GM19240 (cell line): ENCODE results near the gene ZSWIM2.
"Not testable (repeated sequence)": the region's sequence is repeated elsewhere in the genome, so short reads cannot be mapped to it uniquely, and the experiment has no call there.

Experiments used
- DNase-seq: peaks from one replicate; pipeline ENCODE4 v3.0.0; 2011; ENCODE audit warnings: low spot score; ENCODE audit not compliant: insufficient read length

Gene ZSWIM2, protein sequence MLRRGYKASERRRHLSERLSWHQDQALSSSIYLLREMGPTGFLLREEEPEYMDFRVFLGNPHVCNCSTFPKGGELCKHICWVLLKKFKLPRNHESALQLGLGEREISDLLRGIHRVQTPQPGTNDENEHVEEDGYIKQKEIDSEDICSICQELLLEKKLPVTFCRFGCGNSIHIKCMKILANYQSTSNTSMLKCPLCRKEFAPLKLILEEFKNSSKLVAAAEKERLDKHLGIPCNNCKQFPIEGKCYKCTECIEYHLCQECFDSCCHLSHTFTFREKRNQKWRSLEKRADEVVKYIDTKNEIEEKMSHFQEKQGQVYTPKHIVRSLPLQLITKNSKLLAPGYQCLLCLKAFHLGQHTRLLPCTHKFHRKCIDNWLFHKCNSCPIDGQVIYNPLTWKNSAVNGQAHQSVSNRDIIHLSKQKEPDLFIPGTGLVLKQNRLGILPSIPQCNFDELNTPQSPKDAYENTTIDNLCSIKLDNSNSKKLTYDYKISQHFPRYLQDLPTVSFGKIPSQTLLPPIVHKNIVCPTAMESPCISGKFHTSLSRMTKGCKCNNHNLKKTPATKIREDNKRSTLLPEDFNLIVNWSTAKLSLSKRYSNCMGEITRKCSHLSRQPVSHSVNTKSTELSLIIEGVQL

DNA sequence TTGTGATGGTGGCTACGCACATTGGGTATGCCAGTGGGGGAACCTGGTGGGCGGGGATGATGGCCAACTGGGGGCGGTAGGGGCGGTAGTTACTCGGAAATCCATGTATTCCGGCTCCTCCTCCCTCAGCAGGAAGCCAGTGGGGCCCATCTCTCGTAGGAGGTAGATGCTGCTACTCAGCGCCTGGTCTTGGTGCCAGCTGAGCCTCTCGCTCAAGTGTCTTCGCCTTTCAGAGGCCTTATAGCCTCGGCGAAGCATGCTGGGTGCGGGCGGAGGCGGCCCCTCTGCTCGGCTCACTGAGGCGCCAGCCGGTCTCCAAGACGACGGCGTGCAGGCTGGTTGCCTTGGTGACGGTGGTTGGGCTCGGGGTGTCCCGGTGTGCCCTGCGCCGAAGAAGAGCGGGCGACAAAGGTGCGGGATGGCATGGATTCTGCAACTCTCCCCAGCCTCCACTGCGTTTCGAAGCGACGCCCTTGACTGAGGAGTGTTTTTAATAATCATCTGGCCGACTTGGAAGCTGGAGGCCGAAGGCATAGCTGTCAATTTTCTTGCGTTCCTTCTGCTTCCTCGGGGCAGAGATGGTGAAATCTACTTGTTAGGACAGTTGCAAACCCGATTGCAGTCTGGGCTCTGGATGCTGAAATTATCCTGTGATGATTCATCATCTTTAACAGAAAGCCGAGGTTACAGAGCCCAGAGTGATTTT, at the start of gene ZSWIM2:
TSS of gene ZSWIM2 (minus strand) at position 298 of the 706 bp plus-strand sequence. CDS start at position 258, 40 bp downstream.
- no peak for DNase-seq

DNA sequence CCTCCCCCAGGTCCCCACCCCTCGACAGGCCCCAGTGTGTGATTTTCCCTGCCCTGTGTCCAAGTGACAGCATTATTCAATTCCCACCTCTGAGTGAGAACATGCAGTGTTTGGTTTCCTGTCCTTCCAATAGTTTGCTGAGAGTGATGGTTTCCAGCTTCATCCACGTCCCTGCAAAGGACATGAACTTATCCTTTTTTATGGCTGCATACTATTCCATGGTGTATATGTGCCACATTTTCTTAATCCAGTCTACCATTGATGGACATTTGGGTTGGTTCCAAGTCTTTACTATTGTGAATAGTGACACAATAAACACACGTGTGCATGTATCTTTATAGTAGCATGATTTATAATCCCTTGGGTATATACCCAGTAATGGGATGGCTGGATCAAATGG, 47.2 kb upstream of the ZSWIM2 start:
- not testable (repeated sequence) for DNase-seq

DNA sequence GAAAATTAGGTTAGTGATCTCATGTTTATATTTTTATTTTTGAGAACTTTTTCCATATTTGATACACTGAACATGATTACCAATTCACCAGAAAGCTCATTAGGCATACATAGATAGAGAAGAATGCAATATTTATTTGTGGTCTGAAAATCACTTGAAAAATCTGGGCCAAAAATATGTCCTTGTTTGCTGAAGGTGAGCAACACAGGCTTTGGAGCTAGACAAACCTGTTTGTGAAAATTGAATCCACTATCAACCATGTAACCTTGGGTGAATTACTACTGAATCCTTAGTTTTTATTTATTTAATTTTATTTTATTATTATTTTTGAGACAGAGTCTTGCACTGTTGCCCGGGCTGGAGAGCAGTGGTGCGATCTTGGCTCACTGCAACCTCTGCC, 46.5 kb upstream of the ZSWIM2 start:
- no peak for DNase-seq

DNA sequence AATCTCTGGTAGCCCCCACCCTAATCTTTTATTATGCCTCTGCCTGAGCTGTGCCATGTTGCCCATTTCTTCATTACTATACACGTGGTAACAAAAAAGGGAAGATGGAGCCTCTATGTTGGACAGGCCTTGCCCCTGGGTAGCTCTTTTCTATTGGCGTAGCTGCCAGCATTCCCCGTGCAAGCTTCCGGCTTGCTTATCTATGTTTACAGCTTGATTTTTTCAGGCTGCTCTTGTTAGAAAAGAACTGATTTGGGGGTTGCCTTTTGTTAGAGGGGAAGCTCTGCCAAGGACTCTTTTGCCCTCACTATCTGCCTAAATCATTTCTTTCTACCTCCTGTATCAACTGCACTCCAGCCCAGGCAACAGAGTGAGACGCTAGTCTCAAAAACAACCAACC, 45.5 kb upstream of the ZSWIM2 start:
- DNase-seq: no peak

DNA sequence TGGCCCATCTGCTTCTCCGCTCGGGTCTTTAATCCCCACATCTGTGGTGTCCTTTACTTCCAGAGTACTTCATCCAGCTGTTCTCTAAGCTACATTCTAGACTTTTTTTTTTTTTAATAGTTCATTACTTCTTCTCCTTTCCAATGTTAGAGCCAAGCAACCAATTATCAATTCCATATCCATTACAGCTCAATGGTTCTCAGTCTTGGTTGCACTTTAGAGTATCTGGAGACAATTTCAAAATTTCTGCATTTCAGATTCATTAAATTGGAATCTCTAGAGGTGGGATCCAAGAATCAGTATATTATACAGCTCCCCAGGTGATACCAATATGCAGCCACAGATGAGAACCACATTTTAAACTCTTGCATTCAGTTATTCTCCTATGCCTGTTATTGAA, 43.9 kb upstream of the ZSWIM2 start:
- DNase-seq: no peak

DNA sequence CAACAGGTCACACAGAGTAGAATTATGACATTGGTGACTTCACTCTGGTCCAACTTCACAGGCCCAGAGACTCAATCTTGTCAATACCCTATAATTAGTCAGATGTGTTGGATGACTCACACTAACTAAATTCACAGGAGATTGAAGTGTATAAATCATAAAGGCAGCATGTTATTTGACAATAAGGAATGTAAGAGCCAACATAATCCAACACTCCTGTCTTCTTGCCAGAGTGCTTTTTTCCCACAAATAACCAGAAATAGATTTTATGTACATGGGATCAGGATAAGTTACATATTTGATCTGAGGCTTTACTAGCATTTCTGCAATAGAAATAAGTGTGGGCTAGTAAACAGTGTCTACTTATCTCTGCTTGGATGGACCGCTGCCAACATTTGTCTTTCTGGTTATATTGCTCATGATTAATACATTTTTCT, 42.2 kb upstream of the ZSWIM2 start:
- DNase-seq: no peak

DNA sequence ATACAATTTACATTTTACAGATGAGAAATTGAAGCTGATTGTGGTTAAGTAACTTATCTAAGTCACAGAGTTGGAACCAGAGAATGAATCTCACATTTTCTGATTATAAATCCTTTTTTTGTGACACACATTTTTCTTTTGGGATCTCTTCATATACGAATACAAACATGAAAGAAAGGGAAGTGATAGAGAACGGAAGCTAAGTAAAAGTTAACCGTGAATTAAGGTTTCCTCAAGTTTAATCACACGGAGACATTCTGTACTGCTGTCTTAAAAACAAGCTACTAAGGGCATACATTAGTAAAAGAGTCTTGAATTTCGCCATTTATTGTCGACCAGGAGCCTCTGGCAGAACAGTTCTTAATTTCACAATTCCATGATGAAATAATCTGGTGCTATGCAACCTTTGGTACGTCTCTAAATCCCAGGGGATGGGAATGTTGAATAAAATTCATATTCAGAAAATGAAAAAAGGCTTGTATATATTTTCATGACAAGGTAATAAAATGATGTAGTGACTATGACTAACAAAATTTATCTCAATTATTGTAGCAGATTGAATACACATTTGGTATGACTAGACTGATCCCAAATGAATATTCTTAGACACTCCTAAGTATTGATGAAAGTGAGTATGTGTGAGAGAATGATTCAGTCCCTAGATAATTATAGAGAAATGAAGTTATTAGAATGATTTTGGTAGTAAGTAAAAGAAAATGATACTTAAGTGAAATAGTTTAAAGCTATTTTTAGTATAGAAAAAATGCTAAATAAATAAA, 40.3 kb upstream of the ZSWIM2 start:
- DNase-seq: no peak

DNA sequence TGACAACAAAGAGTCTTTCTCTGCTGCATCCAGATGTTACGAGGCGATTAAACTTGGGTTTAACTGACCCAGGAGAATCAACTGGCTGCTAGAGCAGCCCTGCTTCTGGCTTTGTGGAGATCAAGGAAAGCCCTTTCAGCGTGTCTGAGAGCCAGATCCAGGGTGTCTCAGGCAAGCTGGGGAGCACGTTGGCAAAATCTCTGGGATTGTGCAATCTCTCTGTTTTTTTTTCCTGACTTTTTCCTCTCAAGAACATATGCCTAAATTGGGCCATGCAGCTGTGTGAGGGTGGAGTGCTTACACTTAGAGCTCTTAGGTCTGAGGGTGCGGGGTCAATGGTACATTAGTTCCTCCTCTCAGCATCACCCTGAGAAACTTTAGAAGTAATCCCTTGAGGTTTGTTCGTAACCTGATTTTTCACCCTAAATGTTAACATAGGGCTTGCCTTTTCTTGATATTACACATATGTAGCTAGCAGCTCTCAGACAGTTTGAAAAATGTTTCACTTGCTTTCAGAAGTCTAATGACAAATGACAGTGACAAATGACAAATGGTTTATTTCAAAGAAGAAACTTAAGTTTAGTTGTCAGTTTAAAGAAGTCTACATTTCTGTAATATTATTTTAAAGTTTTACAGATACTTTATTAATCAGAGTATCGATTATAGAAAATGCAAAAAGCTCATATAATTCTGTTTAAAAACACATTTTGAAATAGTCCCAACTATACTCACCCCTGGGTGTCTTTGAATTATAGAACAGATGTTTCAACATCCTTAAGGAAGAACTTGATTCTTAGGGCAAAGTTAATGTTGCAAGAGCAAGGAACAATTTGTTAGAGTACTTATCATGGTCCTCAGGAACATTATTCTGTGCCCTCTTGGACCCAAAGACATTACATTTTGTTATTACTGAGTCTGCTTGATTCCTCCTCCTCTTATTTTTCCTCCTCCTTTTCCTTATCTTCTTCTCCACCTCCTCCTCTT, 38.4 kb upstream of the ZSWIM2 start:
- DNase-seq: no peak

DNA sequence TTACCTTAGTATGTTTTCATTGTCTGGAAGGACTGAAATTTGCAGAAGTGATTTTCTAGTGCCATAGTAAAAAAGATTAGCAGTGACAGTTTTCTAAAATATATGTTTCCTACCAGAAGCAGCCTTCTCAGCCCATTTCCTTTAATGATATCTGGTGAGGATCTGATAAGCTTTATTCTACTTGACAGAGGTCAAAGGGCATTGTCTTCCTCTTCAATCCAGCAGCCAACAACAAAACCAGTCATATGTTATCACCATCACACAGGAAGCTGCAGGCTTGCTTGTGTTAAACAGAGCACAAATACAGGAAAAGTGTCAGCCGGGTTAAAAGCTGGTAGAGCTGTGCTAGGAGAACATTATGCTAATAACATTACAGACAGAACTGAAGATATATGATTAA, 35.6 kb upstream of the ZSWIM2 start:
- DNase-seq: no peak

DNA sequence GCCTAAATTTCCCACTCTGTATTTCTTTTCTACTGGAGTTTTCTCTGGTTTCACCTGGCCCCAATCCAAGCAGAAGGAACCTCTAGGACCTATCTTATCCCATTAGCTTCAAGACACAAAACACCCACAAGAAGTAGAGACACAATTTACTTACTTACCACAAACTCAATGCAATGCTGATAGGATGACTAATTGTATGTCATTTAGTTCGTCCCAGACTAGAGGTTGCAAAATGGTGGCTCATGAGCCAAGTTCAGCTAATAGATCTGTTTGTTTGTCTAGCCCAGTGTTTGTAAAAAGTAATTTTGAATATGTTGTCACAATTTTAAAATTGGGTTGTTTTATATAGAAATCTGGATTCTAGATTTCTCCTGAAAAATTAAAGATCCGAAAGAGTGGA, 34.7 kb upstream of the ZSWIM2 start:
- DNase-seq: no peak

DNA sequence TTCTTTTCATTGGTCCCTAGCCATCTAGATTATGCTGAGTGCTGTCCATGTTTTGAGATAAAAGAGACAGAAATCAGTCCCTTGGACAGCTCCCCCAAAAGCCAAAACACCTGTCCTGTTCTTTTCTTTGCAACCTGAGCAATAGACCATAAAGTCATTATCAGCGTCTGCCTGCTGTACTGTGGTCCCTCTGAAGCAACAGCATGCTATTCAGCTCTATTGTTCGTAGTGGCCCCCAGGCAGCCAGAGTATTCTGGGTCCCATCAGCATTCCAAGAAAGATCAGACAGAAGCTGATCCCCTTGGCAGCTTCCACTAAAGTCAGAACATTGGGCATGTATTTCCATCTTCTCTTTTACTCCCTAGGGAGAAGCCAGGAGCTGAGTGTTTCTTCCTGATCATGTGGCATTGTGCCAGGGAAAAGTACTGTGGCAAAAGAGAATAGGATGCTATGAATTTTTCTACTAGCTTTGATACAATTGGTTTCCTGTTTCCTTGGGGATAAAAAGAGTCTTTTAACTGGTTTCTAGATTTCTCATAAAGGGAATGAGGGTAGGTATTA, 33.6 kb upstream of the ZSWIM2 start:
- no peak for DNase-seq

DNA sequence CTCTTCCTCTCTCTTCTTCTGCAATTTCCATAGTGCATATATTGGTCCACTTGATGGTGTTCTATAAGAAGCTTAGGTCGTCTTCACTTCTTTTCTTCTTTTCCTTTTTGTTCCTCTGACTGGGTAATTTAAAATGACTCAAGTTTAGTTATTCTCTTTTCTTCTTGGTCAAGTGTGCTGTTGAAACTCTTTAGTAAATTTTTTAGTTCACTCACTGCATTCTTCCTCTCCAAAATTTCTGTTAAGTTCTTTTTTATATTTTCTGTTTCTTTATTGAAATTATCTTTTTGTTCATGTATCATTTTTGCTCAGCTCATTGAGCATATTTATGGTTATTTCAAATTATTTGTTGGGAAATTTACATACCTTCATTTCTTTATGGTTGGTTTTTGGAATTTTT, 32.7 kb upstream of the ZSWIM2 start:
- DNase-seq: no peak

DNA sequence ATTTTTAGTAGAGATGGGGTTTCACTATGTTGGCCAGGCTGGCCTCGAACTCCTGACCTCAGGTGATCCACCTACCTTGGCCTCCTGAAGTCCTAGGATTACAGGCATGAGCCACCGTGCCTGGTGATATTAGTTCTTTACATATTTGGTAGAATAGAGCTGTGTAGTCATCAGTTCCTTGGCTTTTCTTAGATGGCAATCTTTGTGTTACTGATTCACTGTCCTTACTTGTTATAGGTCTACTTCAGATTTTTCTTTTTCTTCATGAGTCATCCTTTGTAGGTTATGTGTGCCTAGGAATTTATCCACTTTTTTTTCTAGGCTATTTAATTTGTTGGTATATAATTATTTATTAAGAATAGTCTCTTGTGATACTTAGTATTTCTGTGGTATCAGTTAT, 30.3 kb upstream of the ZSWIM2 start:
- DNase-seq: no peak

DNA sequence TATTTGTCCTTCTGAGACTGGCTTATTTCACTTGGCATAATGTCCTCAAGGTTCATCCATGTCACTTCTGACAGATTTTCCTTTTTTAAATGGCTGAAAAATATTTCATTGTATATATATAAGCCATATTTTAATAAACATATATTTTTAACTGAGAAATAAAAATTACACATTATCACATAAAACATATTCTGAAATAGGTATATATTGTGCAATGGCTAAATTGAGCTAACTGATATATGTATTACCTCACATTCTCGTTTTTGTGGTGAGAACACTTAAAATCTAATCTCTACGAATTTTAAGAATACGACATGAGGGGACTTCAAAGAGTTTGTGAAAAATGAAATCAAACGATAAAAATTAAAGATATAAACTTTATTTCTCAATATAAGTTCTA, 25.7 kb upstream of the ZSWIM2 start:
- DNase-seq: no peak

DNA sequence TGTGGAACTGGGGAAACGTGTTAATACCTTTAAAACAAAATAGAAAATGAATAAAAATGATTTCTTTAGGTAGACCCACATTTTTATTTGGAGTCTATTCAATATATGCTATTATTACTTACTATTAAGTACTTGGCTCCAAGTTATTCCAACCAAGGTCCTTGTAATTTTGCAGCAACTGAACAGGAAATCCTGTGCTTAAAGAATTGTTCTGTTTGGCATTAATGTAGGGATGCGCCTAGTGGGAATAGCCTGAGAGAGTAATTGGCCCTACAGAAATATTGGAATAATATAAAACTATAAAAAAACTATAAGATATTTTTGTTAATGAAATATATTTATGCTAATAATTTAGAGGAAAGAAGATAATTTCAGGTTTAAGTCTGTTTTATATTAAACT, 22.9 kb upstream of the ZSWIM2 start:
- DNase-seq: no peak

DNA sequence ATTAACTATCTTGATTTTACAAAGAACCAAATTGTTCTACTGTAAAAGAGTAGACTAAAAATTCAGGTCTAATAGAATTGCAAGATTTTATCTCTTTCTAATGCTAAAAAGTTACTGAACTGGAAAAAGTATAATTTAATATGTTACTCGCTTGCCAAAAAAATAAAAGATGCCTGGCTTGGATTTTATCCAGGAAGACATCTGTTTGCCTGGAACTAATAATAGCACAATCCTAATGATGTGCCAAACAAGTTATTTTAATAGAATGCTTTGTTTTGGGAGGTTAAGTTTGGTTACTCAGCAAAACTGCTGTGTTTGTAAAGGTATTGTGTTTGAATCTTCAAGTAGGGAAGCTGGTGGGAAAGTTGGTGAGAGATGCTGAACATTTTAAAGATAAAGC, 19.4 kb upstream of the ZSWIM2 start:
- no peak for DNase-seq

DNA sequence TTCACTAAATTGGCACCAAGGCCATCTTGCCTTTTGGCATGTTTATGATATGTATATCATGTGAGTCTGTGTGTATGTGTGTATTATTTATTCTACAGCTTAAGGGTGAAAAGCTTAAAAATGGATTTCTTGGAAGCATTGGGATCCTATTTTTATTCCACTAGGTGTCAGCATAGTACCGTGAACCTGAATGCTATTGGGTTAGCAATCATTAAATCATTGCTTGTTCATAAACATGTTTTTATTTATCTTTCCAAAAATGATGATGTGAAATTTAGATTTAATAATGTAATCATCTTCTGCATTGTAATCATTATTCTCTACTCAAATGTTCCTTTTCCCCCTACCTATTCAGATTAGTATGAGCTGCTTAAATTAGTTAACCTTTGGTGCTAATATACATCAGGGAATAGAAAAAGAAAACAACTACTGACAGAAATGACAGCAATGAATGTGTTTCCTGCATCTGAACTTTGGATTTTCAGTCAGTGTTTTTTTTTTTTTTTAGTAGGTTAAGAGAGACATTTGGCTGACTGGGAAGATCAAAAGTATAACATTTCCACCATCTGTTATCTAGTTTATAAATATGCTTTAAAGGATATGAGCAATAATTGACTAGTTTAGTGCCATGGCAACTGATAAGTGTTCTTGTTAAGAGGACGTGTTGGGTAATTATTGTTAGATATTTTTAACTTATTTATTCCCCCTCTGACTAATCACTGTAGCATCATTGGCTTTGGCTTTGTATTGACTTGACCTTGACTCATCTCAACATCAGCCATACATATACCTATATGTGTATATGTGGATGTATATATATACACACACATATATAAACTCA, 14.1 kb upstream of the ZSWIM2 start:
- DNase-seq: no peak

DNA sequence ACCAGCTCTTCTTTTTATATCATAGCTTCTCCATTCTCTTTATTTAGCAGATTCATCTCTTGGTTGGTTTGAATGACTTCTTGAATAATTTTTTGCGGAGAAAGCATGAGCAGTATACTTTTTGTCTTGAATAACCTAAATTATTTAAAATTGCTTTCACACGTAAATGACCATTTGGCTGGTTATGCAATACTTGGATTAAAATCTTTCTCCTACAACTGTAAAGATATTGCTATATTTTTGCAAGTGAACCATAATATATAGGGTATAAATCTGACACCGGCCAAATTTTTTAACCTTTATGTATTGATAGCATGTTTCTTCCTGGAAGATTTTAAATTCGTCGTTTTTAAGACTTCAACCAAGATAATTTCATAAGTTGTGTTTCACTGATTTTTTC, 6.2 kb upstream of the ZSWIM2 start:
- no peak for DNase-seq

DNA sequence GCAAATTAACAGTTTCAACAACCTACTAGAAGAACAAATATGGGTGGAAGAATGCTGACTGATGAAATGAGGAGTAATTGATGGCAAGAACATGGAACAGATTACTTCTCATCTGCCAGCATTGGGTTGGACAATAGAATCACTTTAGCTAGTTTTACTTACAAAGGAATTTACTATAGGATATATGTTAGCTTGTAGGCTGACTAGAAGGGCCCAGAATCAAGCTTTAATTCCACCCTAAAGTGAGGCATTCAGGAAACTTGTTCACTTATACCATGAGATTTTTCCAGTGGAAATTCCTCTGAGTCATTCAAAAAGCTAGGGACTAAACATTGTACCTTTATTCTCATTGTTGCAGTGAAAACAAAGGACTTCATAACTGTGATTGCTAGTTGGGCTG, 5.0 kb upstream of the ZSWIM2 start:
- no peak for DNase-seq
